GM23338 (cell line): ENCODE measurements around the gene FAM53B. TPM values are rescaled to one million over a fixed set of nuclear protein-coding genes. Genes with fewer than 3 reads are reported as not detected.

ENCODE experiments used
- ATAC-seq: fragments of 200-7000 bp; cut with Tn5 transposase; 3 replicates; pipeline ENCODE4 v1.9.1; 2020
- DNase-seq: peaks from one replicate; pipeline ENCODE4 v3.0.0-alpha.2; 2015; ENCODE audit warnings: low spot score
- H2AFZ ChIP-seq: fragments of 200-600 bp; sonication (generic); 2 replicates; pipeline ENCODE4 v1.8.0; 2016; ENCODE audit warnings: antibody characterized with exemption, mild to moderate bottlenecking, moderate library complexity
- H3F3A ChIP-seq: fragments of 200-600 bp; sonication (generic); replicated peaks from 2 replicates; pipeline ENCODE4 v1.8.0; 2017; ENCODE audit warnings: antibody characterized with exemption, mixed run types, low read depth
- H3K27ac ChIP-seq: fragments of 200-600 bp; sonication (generic); 2 replicates; pipeline ENCODE4 v1.6.1; 2016; ENCODE audit warnings: low read depth
- H3K27me3 ChIP-seq: fragments of 200-600 bp; sonication (generic); 2 replicates; pipeline ENCODE4 v1.8.0; 2016; ENCODE audit warnings: mild to moderate bottlenecking, mixed run types, moderate library complexity; ENCODE audit not compliant: insufficient read depth
- H3K36me3 ChIP-seq: fragments of 200-600 bp; sonication (generic); 2 replicates; pipeline ENCODE4 v1.8.0; 2016; ENCODE audit warnings: mild to moderate bottlenecking; ENCODE audit not compliant: insufficient read depth
- H3K4me1 ChIP-seq: fragments of 200-600 bp; sonication (generic); 2 replicates; pipeline ENCODE4 v1.8.0; 2016; ENCODE audit warnings: mild to moderate bottlenecking, moderate library complexity; ENCODE audit not compliant: insufficient read depth
- H3K4me2 ChIP-seq: fragments of 200-600 bp; sonication (generic); 2 replicates; pipeline ENCODE4 v1.7.1; 2017; ENCODE audit warnings: mixed run types
- H3K4me3 ChIP-seq: fragments of 200-600 bp; sonication (generic); 2 replicates; pipeline ENCODE4 v1.6.1; 2016; ENCODE audit warnings: mixed run types
- H3K79me2 ChIP-seq: fragments of 200-600 bp; sonication (generic); replicated peaks from 2 replicates; pipeline ENCODE4 v1.8.0; 2017; ENCODE audit warnings: mild to moderate bottlenecking; ENCODE audit not compliant: insufficient read depth
- H3K9me2 ChIP-seq: fragments of 200-600 bp; sonication (generic); 2 replicates; pipeline ENCODE4 v1.8.0; 2017; ENCODE audit not compliant: insufficient read depth
- H4K20me1 ChIP-seq: fragments of 200-600 bp; sonication (generic); replicated peaks from 2 replicates; pipeline ENCODE4 v1.8.0; 2017; ENCODE audit warnings: mild to moderate bottlenecking; ENCODE audit not compliant: insufficient read depth
- H3K27ac Mint-ChIP-seq: 2 replicates; pipeline ENCODE4 v1.8.0; 2020; ENCODE audit warnings: inconsistent platforms, mild to moderate bottlenecking, moderate library complexity, mixed read lengths
- H3K27me3 Mint-ChIP-seq: 3 replicates; pipeline ENCODE4 v1.8.0; 2022; ENCODE audit warnings: low read depth, mild to moderate bottlenecking, moderate library complexity, mixed read lengths, inconsistent platforms; ENCODE audit not compliant: insufficient read depth, poor library complexity
- H3K36me3 Mint-ChIP-seq: 3 replicates; pipeline ENCODE4 v1.8.0; 2021; ENCODE audit warnings: low read depth, mild to moderate bottlenecking, inconsistent platforms, moderate library complexity, mixed read lengths
- H3K4me1 Mint-ChIP-seq: 3 replicates; pipeline ENCODE4 v1.8.0; 2020; ENCODE audit warnings: mild to moderate bottlenecking, inconsistent platforms, mixed read lengths
- H3K4me3 Mint-ChIP-seq: 3 replicates; pipeline ENCODE4 v1.8.0; 2021; ENCODE audit warnings: moderate library complexity, mild to moderate bottlenecking, inconsistent platforms, mixed read lengths
- H3K9me3 Mint-ChIP-seq: 3 replicates; pipeline ENCODE4 v1.8.0; 2020; ENCODE audit warnings: moderate library complexity, mild to moderate bottlenecking, inconsistent platforms, mixed read lengths
- CREB1 ChIP-seq: fragments of 250-450 bp; sonication (Bioruptor Pico); IDR thresholded peaks from 2 replicates; pipeline ENCODE4 v1.5.0; 2020; ENCODE audit warnings: low read depth, mild to moderate bottlenecking, moderate library complexity
- EZH2 ChIP-seq: fragments of 200-600 bp; sonication (generic); IDR thresholded peaks from one replicate; pipeline ENCODE4 v1.8.0; 2017; ENCODE audit warnings: antibody characterized with exemption, mild to moderate bottlenecking, low read depth; ENCODE audit not compliant: unreplicated experiment
- ZNF331 ChIP-seq: fragments of 250-450 bp; sonication (Bioruptor Pico); IDR thresholded peaks from 2 replicates; pipeline ENCODE4 v1.5.0; 2020; ENCODE audit warnings: low read depth, mild to moderate bottlenecking, moderate library complexity
- ZNF462 ChIP-seq: fragments of 250-450 bp; sonication (Bioruptor Pico); IDR thresholded peaks from 2 replicates; pipeline ENCODE4 v1.5.0; 2020; ENCODE audit warnings: mild to moderate bottlenecking, moderate library complexity
- polyA plus RNA-seq: library from polyadenylated mRNA; unstranded; fragments of >200 nt; fragmentation: Nextera tagmentation; extraction: Ambion mirVana; gene quantifications from 2 replicates; pipeline ENCODE4 v1.2.1, GENCODE V29; 2016
- total RNA-seq: library from RNA; depleted of rRNA; stranded (reverse); fragments of >200 nt; shearing (Covaris generic); gene quantifications from 2 replicates; pipeline ENCODE4 v1.2.3, GENCODE V29; 2014
- TF ChIP-seq, protein P1 (sequence below), 2 experiments: fragments of 200-600 bp in 1 of 2; sonication (generic) in 1 of 2; conservative IDR thresholded peaks; 2 replicates each; pipeline versions ENCODE4 v1.5.1 to v1.6.1; 2016 to 2017; ENCODE audit warnings: antibody characterized with exemption in 2 of 2, low read depth in 2 of 2, mild to moderate bottlenecking in 2 of 2, moderate library complexity in 1 of 2

FAM53B gene
- total and polyA plus RNA-seq, 2 experiments from 2014 or later: 3.0 to 20.3 TPM

GRCh38 chr10:124660404-124661125 lies 83.6 kb downstream of the FAM53B start (continued):
- no peak for TF ChIP-seq ZNF462
- no peak for TF ChIP-seq ZNF331

- no peaks in the 10 kb centered on the region for H3K79me2 ChIP-seq
- peaks cover 2% of the 10 kb centered on the region for H3K27me3 Mint-ChIP-seq
- TF ChIP-seq CREB1 (CRISPR knock-in tag): no peak
- TF ChIP-seq ZNF462: no peak
- no peak for TF ChIP-seq EZH2
- TF ChIP-seq, protein P1, sequence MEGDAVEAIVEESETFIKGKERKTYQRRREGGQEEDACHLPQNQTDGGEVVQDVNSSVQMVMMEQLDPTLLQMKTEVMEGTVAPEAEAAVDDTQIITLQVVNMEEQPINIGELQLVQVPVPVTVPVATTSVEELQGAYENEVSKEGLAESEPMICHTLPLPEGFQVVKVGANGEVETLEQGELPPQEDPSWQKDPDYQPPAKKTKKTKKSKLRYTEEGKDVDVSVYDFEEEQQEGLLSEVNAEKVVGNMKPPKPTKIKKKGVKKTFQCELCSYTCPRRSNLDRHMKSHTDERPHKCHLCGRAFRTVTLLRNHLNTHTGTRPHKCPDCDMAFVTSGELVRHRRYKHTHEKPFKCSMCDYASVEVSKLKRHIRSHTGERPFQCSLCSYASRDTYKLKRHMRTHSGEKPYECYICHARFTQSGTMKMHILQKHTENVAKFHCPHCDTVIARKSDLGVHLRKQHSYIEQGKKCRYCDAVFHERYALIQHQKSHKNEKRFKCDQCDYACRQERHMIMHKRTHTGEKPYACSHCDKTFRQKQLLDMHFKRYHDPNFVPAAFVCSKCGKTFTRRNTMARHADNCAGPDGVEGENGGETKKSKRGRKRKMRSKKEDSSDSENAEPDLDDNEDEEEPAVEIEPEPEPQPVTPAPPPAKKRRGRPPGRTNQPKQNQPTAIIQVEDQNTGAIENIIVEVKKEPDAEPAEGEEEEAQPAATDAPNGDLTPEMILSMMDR (conservative IDR thresholded peaks at IDR 0.05; ENCODE audit: low read depth in 2 of 2): no peak
These were observed 84.8 kb downstream of the FAM53B start for GRCh38 chr10:124659380-124659779.

More at GRCh38 chr10:124659380-124659779, 84.8 kb downstream of the FAM53B start:
- no peaks in the 10 kb centered on the region for H3K9me2 ChIP-seq
- no peak for ATAC-seq
- Mint-ChIP-seq H3K9me3 (no peaks in the 10 kb centered on the region), H3K27ac (no peak overlapping the region), H3K4me3 (no peak overlapping the region), H3K4me1 (peaks cover 7% of the 10 kb centered on the region), H3K36me3 (no peaks in the 10 kb centered on the region)
- H4K20me1 ChIP-seq: no peaks in the 10 kb centered on the region
- H3K4me2 ChIP-seq: no peak overlapping the region
- H2AFZ ChIP-seq: no peak overlapping the region
- no peaks in the 10 kb centered on the region for H3K4me1 ChIP-seq
- no peak overlapping the region for H3K4me3 ChIP-seq
- no peaks in the 10 kb centered on the region for H3K36me3 ChIP-seq
- no peaks in the 10 kb centered on the region for H3K27me3 ChIP-seq
- no peak for DNase-seq
- no peak overlapping the region for H3K27ac ChIP-seq
- H3F3A ChIP-seq: no peaks in the 10 kb centered on the region
